K562 (cell line): ENCODE data around the gene ZFR2.

ENCODE experiments used
- CTCF ChIP-seq, 3 experiments: IDR thresholded peaks in 2 of 3; conservative IDR thresholded peaks in 1 of 3; 2 replicates each; pipeline ENCODE4 v1.5.1; 2011 to 2012; ENCODE audit warnings: low read length in 3 of 3, mild to moderate bottlenecking in 3 of 3, control low read depth in 2 of 3, improper control_type of control experiment in 1 of 3, inconsistent platforms in 1 of 3, low read depth in 1 of 3, mixed read lengths in 1 of 3, moderate library complexity in 1 of 3; ENCODE audit not compliant: insufficient read depth in 2 of 3
- ELK1 ChIP-seq: sonication (generic); formaldehyde crosslinking; IDR thresholded peaks from 2 replicates; pipeline ENCODE4 v1.8.1; 2022; ENCODE audit warnings: missing genetic modification reagents
- EZH2 ChIP-seq: IDR thresholded peaks from 2 replicates; pipeline ENCODE4 v1.6.1; 2012; ENCODE audit warnings: low read depth, mild to moderate bottlenecking, inconsistent platforms, low read length, borderline replicate concordance
- FOXK2 ChIP-seq, 2 experiments: fragments of 450-650 bp; IDR thresholded peaks in 1 of 2; conservative IDR thresholded peaks in 1 of 2; 2 replicates each; pipeline ENCODE4 v1.6.1; 2016; ENCODE audit warnings: low read depth in 2 of 2, mild to moderate bottlenecking in 1 of 2
- MTA2 ChIP-seq: fragments of 450-650 bp; IDR thresholded peaks from 2 replicates; pipeline ENCODE4 v1.6.1; 2016; ENCODE audit warnings: low read depth
- RAD21 ChIP-seq, 2 experiments: fragments of 250-450 bp in 1 of 2; fragments of 450-650 bp in 1 of 2; sonication (Bioruptor Pico) in 1 of 2; formaldehyde crosslinking in 1 of 2; IDR thresholded peaks in 1 of 2; conservative IDR thresholded peaks in 1 of 2; 2 replicates each; pipeline versions ENCODE4 v1.4.0 to v1.8.0; 2020 to 2022; ENCODE audit warnings: mild to moderate bottlenecking in 2 of 2, moderate library complexity in 1 of 2
- RFX5 ChIP-seq: IDR thresholded peaks from 2 replicates; pipeline ENCODE4 v1.6.1; 2011; ENCODE audit warnings: low read depth, mild to moderate bottlenecking, improper control_type of control experiment, low read length
- SMAD1 ChIP-seq: fragments of 150-350 bp; IDR thresholded peaks from 2 replicates; pipeline ENCODE4 v1.6.1; 2014; ENCODE audit warnings: low read length, low read depth; ENCODE audit not compliant: partially characterized antibody
- ZBTB33 ChIP-seq: sonication (generic); formaldehyde crosslinking; IDR thresholded peaks from 2 replicates; pipeline ENCODE4 v1.8.1; 2023; ENCODE audit warnings: mild to moderate bottlenecking, missing genetic modification reagents
- ZNF274 ChIP-seq: IDR thresholded peaks from 2 replicates; pipeline ENCODE4 v1.6.1; 2011; ENCODE audit warnings: low read depth, mild to moderate bottlenecking, low read length, moderate library complexity, borderline replicate concordance

- TF ChIP-seq FOXK2 (conservative IDR thresholded peaks at IDR 0.05 in 1 of 2, IDR thresholded peaks at IDR 0.05 in 1 of 2; ENCODE audit: low read depth in 2 of 2) = no peak
- no peak for TF ChIP-seq ZNF274
- TF ChIP-seq RAD21 (CRISPR knock-in tag; conservative IDR thresholded peaks at IDR 0.05 in 1 of 2, IDR thresholded peaks at IDR 0.05 in 1 of 2) = no peak
- no peak for TF ChIP-seq SMAD1
- no peak for TF ChIP-seq ZBTB33
- TF ChIP-seq MTA2 = no peak
- no peak for TF ChIP-seq EZH2
- no peak for TF ChIP-seq CTCF (IDR thresholded peaks at IDR 0.05 in 2 of 3, conservative IDR thresholded peaks at IDR 0.05 in 1 of 3; ENCODE audit: insufficient read depth in 2 of 3, low read depth in 1 of 3, low read length in 3 of 3)
- TF ChIP-seq ELK1 = no peak
- no peak for TF ChIP-seq RFX5
These were observed 28.9 kb downstream of the ZFR2 start for GRCh38 chr19:3839941-3840340.
